Activated CD8-positive, alpha-beta memory T cell treated with anti-CD3 and anti-CD28 coated beads, Interleukin-2, amount 50 U/mL, for 24 hours (primary cell): ENCODE measurements around the gene MRTFB.

ENCODE experiments used
- DNase-seq: peaks from one replicate; pipeline ENCODE4 v3.0.0-alpha.2; 2020; ENCODE audit errors: extremely low read depth

Gene MRTFB

GRCh38 chr16:14131774-14132695 lies 60.9 kb downstream of the MRTFB start:
- no peak for DNase-seq

- DNase-seq = no peak
These were observed 61.6 kb downstream of the MRTFB start for GRCh38 chr16:14132696-14133048.

- no peak for DNase-seq
These were observed 62.8 kb downstream of the MRTFB start for GRCh38 chr16:14133907-14134306.

GRCh38 chr16:14135704-14136103 lies 64.6 kb downstream of the MRTFB start:
- no peak for DNase-seq

GRCh38 chr16:14139872-14140271 lies 68.8 kb downstream of the MRTFB start:
- no peak for DNase-seq

- DNase-seq = no peak
These were observed 69.8 kb downstream of the MRTFB start for GRCh38 chr16:14140923-14141322.

- no peak for DNase-seq
These were observed 75.3 kb downstream of the MRTFB start for GRCh38 chr16:14146445-14146844.

GRCh38 chr16:14148016-14148415 lies 76.9 kb downstream of the MRTFB start:
- DNase-seq = no peak

GRCh38 chr16:14148569-14148968 lies 77.5 kb downstream of the MRTFB start:
- no peak for DNase-seq

- no peak for DNase-seq
These were observed 79.7 kb downstream of the MRTFB start for GRCh38 chr16:14150796-14151195.

GRCh38 chr16:14151256-14152030 lies 80.3 kb downstream of the MRTFB start:
- DNase-seq = no peak

- DNase-seq = no peak
These were observed 84.6 kb downstream of the MRTFB start for GRCh38 chr16:14155572-14156190.

GRCh38 chr16:14164916-14165662 lies 94.0 kb downstream of the MRTFB start:
- DNase-seq = no peak

GRCh38 chr16:14168146-14168545 lies 97.0 kb downstream of the MRTFB start:
- DNase-seq = no peak

- no peak for DNase-seq
These were observed 101.2 kb downstream of the MRTFB start for GRCh38 chr16:14172200-14172809.

- no peak for DNase-seq
These were observed 104.0 kb downstream of the MRTFB start for GRCh38 chr16:14175086-14175485.

- DNase-seq = no peak
These were observed 106.6 kb downstream of the MRTFB start for GRCh38 chr16:14177704-14178103.

GRCh38 chr16:14179116-14179515 lies 108.0 kb downstream of the MRTFB start:
- DNase-seq = no peak

- no peak for DNase-seq
These were observed 109.4 kb downstream of the MRTFB start for GRCh38 chr16:14180481-14180944.

- no peak for DNase-seq
These were observed 110.4 kb downstream of the MRTFB start for GRCh38 chr16:14181371-14182050.

GRCh38 chr16:14182999-14183398 lies 111.9 kb downstream of the MRTFB start:
- DNase-seq = no peak
